Stimulated activated CD8-positive, alpha-beta memory T cell treated with anti-CD3 and anti-CD28 coated beads, Interleukin-4, amount 100 ng/mL, for 24 hours (primary cell): ENCODE results near the gene TSPAN2.

Source experiments
- DNase-seq: peaks from one replicate; pipeline ENCODE4 v3.0.0-alpha.2; 2020; ENCODE audit warnings: low read depth

The TSPAN2 gene

DNA sequence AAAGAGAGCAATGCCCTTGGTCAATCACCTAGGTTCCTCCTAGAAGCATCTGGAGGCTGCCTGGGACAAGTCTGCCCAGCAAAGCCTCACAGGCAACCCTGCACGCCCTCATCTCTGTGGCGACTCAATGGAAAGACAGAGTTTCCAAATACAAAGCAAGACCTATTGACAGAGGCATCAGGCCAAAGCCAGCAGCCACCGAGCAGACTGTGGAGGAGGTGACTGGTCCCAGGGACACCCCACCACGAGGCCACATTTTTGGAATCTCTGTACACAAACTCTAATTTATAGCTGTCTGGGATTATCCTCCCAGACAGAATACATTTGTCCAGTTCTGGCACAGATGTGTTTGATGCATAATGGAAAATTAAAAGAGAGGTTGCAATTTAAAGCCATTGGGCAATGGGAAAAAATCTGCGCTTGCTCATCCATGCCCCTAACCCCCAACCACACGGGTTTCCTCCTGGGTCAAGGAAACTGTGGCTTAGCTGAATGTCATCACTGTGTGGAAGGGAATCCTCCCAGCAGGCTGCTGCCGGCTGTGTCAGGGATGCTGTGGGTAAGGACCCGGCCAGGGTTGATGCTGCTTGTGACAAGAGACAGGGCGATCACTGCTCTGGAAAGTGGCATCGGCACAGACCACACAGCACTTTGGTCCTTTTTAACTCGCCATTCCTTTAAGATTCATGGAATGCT lies 14.3 kb downstream of the TSPAN2 start:
- DNase-seq: no peak

DNA sequence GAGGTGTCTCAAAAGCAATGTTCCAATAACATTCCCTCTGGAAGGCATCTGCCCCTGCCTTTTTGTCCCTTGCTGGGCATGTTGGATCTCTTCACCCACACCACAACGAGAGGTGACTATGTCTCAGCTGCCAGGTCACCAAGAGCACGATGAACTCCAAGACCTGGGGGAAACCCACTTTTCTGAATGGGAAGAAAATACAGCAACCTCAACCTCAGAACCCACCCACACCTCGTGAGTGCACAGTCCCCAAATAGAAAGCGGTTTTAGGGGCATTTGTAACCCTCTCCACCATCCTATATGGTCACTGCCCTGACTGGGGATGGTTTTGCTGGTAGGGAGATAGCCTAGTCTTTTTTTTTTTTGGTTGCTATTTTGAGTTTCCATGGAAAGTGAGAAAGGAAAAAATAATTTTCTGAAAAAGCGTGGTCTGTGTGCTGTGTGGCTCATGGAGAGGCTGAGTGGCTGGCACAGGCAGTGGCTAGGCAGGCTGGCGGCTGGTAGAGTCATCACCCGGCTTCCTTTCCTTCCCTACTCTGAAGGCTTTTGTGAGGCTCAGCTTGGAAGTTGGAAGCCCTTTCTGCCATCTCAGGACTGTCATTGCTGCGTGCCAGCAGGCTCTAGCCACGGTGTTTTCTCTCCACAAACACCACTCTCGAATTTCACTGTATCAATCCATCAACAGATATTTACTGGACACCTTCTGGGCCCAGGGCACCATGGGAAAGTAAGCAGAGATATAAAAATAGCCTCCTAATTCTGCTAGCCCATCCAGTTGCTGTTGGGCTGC lies 15.8 kb downstream of the TSPAN2 start:
- DNase-seq: no peak

DNA sequence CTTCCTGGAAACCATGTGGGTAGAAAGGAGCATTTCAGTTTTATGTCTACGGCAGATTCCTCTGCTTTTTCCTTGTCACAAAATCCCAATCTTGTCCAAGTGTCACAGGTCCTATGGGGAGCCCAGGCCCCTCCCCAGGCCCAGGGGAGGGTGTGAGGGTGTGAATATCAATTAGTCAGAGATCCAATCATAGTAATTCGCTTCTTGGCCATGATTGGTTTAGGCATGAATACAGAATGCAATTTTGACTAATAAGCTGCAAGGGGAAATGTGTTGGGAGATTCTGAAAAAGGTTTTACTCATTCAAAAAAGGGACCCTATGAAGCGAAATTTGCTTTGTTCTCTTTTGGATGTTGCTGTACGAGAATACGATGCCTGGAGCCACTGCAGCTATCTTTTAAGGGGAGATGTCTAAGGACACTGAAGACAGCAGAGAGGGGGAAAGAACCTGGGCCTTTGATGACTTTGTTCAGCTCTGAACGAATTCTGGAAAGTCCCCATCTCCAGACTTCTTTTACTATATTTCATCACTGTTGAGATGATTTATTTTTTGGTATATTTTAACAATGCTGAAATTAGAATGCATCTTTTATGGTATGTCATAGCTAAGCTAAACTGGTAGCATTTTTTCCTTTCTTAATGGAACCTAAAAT lies 18.2 kb downstream of the TSPAN2 start:
- no peak for DNase-seq

DNA sequence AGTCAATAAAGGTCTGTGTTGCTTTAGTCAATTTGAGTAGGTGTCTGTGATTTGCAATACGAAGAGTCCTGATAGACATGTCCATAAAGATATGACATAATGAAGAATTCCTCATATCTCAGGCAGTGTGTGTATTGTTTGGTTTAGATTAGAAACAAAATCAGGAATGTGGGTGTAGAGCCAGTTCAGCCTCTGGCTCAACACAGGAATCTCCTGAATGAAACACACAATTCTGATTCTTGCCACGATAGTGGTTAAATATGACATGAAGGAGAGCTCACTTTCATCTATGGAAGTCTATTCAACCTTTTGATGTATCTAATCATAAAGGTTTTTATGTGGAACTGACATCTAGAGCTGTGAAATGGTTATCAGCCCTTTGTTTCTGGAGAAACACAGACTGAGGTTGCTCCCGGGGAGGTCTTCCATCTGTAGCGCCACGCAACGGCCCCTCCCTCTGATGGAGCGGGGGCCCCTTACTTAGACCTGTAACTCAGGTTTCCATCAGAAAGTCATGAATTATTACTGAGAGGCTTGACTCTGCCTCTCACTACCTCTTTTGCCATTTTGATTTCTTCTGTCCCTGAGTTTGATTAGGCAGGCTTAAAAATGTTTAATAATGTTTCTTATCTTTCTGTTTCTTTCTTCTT lies 19.5 kb downstream of the TSPAN2 start:
- no peak for DNase-seq

DNA sequence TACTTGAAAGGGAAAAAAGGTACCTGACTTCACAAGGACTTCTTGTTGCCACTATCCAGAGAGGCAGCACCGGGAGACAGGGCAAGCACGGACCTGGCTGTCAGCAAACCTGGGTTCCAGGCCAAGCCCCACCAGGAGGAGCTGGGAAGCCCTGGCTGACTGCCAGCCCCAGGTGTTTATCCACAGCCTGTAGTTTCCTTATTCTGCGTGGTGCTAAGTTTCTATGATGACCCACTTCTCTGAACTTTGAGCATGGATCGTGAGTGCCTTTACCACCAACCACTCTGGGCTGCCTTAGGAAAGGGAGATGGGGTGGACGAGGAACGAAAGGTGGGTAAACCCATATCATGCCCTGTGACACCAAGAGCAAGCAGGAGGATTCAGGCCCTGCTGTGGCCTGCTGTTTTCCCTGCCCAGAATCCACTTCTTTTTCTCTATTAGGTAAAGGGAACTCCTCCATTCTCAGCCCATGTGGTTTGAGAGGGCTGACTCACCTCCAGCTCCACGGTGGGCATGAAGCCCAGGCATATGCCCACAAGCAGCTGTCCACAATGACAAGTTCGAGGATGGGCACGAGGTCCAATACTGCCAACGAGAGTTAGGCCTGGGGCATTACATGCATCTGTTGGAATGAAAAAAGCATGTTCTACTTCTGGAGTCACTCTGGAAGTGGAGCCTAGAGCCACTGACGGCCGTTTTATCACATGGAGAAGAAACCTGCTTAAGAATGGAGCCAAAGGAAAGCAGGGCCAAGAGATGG lies 20.3 kb downstream of the TSPAN2 start:
- no peak for DNase-seq

DNA sequence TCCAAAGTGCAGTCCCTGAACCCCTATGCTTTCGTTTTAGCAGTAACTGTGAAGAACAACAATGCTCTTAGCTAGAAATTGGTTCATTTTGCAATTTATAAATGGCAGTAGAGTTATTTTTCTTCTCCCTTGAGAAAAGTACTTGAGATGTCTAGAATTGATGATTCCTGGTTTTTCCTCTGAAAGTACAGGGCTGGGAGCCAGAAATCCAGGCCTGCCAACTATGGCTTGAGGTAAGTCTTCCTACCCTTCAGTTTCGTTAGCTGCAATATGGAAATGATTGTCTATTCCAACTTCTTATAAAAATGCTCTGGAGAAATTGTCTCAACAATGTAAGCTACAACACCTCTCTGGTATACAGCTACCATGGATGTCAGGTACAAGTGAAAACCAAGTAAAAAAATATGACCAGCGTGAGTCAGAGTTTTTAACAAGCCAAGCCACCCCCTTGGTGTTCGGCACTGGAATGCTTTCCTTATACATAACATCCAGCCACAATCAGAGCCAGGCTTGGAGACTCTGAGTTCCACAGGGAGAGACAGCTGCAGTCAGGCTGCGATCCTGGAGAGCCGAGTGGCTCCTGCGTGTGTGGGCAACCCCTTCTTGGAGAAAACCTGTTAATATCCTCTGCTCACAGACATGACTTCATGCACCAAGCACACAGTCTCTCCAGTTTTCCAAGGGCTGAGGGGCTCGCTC lies 22.0 kb downstream of the TSPAN2 start:
- DNase-seq: no peak

DNA sequence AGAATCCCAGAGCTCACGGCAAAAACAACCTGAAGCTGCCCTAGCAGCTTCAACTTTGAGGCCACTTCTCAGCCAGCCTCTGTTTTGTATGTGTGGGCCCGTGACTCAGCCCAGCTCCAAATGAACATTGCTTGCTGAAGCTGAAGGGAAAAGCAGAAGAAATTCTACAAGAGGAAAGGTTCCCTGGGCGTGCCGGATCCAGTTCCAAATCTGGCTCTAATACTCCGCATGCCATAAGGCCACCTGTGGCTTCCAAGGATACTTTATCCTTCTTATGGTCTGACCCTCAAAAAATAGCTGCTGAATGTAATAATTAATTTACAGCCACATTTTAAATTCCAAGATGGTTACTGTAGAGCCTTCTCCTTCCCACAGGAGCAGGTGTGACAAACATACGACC lies 24.3 kb downstream of the TSPAN2 start:
- DNase-seq: no peak

DNA sequence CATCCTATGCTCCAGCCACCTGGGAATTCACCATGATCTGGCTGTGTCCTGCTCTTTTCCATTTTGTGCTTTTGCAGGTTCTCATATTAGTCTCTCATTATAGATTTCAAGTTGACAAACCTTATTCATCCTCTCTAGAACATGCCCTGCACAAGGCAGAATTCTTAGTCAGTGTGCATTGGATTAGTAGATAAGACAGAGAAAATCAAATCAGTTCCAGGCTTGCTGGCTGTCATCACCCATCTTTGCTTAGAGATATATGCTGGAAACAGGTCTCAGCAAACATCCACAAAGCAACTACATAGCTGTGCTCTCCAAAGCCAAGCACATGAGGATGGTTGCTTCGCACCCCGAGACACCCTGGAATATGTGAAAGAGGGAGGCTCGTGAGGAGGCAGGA lies 24.8 kb downstream of the TSPAN2 start:
- no peak for DNase-seq

DNA sequence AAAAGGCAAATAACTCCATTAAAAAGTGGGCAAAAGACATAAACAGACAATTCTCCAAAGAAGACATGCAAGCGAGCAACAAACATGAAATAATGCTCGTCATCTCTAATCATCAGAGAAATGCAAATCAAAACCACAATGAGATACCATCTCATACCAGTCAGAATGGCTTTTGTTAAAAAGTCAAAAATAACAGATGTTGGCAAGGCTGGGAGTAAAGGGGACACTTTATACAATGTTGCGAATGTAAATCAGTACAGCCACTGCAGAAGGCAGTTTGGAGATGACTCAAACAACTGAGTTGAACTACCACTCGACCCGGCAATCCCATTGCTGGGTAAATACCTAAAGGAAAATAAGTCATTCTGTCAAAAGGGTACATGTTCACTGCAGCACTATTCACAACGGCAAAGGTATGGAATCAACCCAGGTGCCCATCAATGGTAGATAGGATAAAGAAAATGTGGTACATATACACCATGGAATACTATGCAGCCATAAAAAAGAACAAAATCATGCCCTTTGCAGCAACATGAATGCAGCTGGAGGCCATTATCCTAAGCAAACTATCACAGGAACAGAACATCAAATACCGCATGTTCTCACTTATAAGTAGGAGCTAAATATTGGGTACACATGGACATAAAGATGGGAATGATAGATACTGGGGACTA lies 25.9 kb downstream of the TSPAN2 start:
- DNase-seq: no peak

DNA sequence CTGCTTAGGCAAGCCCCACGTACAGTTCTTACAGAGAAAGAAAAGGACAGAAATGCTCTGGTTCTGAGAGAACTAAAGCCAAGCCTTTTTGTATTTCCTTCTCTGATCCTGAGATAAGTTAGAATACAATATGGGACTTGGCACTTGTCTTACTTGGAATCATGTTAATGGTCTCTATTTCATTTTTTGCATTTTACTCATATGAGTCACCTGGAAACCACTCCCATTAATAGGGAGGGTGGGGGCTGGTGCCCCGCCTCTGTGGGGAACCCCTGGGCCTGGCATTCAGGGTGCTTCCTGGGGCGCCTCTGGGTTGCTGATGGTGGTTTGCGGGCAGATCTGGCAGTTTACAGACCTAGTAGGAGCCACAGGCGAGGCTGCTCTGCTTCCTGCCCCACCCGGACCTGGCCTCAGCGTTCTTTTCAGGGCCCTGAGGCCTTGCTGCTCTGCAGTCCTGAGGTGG lies 26.7 kb downstream of the TSPAN2 start:
- peak; percentile 79 for DNase-seq

DNA sequence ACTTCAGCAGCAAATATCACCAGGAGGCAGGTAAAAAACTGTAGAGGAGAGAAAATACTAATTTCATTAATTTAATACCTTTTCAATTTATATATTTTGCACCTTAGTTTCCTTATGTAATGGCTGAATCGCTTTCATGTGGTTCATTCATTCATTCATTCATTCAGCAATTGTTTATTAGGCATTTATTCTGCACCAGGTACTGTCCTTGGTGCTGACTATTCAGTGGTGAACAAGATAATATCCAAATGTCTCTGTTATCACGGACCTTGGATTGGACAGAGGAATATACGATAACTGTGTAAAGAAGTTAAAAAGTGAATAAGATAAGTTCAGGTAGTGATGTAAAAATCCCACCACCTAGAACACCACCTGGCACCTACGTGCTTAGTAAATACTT lies 28.8 kb downstream of the TSPAN2 start:
- DNase-seq: no peak

DNA sequence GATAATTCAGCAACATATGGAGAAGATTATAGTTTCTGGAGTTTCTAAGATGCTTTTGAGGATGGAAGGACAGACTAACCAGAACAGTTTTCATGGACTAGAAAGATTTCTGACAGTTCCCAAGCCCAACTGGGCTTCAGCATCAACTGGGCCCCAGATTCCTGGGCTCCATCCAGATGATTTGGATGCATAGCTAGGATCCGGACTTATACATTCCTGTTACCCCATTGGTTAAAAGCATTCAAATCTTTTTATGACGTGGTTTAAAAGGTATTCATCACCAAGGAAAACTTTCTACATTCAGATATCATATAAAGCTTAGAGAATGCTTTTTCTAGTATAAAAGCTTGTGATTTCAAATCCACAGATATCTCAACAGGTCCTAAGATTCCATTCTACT lies 30.0 kb downstream of the TSPAN2 start:
- no peak for DNase-seq

DNA sequence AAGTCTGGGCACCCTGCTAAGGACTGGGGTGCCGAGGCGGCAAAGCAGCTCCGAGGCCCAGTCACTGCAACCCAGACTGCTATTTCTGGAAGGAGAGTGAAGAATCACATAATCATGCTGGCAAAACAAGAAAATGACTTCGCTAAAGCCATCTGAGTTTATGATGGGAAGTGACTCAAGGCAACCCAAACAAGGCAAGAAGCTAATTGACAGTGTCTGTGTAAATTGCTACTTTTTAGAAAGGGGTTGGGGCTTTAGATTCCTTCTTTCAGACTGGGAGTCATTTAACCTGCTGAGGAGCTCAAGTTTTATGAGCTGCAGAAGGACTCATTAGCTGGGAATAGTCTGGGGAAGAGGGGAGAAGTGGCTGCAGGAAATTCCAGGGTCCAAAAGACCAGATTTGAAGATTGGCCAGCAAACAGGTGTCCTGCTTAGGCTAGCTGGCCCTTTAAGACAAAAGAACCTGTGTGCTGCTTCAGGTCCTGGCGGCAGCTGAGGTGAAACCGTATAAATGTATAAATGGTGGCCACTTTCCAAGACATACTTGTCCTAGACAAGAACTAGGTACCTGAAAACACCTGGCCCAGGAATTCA lies 31.5 kb downstream of the TSPAN2 start:
- no peak for DNase-seq

DNA sequence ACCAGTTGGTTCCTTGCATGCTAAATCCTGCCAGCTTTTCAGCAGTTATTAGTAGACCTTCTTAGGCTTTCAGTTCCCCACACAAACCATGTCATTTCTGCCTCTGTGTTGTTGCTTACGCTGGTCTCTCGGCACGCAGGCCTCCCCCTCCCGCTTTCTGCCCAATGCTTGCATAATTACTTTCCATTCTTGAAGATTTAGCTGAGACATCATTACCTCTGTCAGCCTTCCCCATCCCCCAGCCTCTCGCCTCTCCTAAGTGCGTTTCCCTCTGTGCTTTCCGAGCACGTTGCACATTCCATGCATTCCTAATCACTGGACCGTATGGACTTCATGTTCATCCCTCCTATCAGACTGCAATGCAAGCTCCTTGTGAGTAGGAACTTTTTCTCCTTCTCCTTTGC lies 32.9 kb downstream of the TSPAN2 start:
- DNase-seq: no peak

DNA sequence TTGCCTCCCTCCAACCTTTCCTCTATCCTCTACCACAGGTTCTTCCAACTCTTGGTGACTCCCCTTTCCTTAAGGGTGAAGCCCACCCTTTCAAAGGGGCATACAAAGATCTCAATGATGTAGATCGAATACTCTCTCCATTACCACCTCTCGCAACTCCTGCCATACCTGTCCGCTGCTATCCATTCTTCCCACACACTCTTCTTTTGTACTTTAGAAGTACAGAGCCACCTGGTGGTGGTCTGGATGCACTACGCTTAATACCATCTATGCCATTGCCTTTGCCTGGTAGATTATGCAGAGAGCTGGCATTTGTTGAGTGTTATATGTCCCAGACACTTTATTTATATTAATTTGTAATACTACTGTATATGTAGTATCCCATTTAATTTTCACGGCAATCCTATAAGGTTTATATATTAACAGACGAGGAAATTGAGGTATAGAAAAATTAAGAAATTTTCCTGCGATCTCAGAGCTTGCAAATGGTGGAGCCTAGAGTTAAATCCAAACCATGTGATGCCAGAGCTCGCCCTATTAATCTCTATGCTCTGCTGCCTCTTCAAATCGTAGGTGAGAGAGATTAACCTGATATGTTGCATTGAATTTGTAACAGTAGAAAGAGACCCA lies 36.7 kb downstream of the TSPAN2 start:
- DNase-seq: peak; percentile 32

DNA sequence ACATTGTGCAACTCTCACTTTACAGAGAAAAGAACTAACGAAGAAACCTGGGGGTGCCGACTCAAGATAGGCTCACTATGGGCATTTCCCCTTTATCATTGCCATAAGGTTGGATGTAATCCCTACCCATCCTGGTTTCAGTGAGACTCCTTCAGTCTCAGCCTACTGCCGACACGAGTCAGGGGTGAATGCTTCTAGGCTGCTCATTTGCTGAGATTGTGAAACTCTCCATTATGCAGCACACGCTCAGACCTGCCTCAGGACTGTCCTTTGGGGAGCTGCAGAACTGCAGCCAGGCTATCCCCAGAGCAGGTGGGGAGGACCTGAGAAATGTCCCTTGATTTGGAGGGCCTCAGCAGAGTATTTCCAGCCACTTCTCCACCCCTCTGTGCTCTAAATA lies 37.5 kb downstream of the TSPAN2 start:
- no peak for DNase-seq

DNA sequence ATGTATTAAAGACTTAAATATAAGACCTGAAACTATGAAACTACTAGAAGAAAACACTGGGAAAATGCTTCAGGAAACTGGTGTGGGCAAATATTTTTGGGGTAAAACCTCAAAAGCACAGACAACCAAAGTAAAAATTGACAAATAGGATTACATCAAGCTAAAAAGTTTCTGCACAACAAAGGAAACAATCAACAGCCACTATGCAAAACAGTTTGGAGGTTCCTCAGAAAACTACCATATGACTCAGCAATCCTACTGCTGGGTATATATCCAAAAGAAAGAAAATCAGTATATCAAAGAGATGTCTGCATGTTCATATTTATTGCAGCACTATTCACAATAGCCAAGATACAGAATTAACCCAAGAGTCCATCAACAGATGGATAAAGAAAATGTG lies 42.6 kb downstream of the TSPAN2 start:
- no peak for DNase-seq

DNA sequence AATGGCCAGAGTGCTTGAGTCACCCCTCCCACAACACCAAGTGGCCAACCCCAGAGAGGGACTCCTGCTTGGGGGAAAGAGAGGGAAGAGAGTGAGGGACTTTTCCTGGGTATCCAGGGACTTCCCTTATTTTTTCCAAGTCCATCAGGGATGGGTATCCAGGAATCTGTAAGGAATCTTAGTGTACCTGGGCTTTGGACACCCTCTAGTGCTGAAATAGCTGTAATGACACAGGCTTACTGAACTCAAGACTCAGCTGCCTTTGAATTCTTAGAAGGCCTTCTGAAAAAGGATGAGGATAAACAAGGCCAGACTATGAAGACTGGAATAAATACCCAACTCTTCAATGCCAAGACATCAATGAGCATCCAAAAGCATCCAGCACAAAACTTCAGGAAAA lies 47.6 kb downstream of the TSPAN2 start:
- no peak for DNase-seq

DNA sequence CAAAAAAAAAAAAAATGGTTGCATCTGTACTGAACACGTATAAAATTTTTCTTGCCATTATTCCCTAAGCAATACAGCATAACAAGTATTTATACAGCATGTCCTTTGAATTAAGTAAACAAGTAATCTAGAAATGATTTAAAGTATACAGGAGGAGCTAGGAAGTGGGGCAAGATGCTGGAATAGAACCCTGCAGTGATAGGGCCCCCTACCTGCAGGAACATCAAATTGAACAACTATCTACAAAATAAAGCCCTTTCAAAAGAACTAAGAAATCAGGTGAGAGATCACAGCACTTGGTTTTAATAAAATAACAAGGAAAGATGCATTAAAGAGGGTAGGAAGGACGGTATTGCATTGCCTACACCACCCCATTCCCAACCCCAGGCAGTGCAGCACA lies 48.8 kb downstream of the TSPAN2 start:
- DNase-seq: no peak
